HG02981 (cell line): ENCODE measurements around the gene LMBRD1.
"Not testable (repeated sequence)": the region's sequence is repeated elsewhere in the genome, so short reads cannot be mapped to it uniquely, and the experiment has no call there.

Experiments
- ATAC-seq: cut with Tn5 transposase; IDR thresholded peaks from one replicate; pipeline ENCODE4 v1.9.1; 2021; ENCODE audit warnings: mild to moderate bottlenecking, moderate library complexity; ENCODE audit not compliant: unreplicated experiment

Gene LMBRD1

DNA sequence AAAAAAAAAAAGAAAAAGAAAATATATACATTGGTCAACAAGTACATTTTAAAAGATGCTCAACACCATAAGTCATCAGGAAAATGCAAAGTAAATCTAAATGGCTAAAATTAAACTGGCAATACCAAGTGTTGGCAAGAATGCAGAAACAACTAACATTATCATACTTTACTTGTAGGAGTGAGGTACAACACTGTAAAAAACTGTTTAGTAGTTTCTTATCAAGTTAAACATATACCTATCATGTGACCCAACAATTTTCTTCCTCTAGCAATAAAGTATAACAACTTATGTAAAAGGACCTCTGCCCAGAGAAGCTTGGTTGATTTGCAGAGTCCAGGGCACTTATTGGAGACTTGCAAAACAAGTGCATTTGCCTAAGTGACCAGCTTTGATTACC, 40.4 kb downstream of the LMBRD1 start:
- ATAC-seq, result no peak

DNA sequence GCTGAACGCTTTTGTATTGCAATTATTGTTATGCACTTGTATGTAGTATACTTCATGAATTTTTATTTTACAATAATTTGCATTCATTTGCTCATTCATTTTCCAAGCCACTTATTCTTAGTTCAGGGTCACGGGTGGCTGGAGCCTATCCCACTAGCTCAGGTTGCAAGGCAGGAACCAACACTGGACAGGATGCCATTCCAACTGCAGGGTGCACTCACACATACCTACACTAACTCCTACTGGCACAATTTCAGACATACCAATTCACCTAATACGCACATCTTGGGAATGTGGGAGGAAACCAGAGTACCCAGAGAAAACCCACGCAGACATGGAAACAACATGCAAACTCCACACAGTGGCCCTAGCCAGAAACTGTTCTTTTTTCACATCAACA, 61.8 kb downstream of the LMBRD1 start:
- no peak for ATAC-seq

GRCh38 chr6:69732640-69733039, 64.2 kb downstream of the LMBRD1 start:
- ATAC-seq, result peak; percentile 60

GRCh38 chr6:69732045-69732444, 64.8 kb downstream of the LMBRD1 start:
- ATAC-seq, result no peak

DNA sequence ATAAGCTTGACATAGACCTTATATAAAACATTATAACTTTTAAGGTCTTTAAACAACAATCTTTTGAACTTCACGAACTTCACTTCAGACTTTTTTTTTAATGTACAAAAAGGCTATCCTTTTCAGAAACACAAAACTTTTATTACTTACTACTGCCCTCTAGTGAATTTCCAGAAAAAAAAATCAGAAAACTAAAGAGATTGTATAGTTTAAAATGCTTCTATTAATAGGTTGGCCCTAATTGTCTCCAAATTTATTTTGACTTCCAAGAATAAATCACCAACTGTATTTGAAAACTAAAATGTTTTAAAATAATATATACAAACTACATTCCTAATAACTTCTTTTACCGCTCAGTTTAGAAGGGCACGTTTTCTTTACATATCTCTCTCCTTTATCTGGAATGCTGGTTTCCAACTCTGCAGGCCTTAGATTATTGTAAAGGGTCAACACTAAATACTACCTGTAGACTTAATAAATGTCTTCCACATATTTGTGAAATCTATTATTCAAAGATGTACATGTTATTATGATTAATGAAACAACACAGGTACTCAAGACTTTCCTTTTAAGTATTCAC, 66.8 kb downstream of the LMBRD1 start:
- ATAC-seq, result no peak

DNA sequence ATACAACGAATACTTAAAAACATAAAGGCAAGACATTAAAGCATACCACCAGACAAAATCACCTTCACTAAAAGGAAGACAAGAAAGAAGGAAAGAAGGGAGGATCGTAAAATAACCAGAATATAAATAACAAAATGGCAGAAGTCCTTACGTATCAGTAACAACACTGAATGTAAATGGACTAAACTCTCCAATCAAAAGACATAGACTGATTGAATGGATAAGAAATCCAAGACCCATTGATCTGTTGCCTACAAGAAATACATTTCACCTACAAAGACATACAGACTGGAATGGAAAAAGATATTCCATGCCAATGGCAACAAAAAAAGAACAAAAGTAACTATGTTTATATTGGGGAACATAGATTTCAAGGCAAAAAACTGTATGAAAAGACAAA, 74.1 kb downstream of the LMBRD1 start:
- ATAC-seq, result no peak

- peak; percentile 88 for ATAC-seq
Measured at GRCh38 chr6:69719602-69720193, 77.1 kb downstream of the LMBRD1 start.

- ATAC-seq, result no peak
Measured at GRCh38 chr6:69706724-69707123, 90.1 kb downstream of the LMBRD1 start.

GRCh38 chr6:69705954-69706353, 90.9 kb downstream of the LMBRD1 start:
- no peak for ATAC-seq

DNA sequence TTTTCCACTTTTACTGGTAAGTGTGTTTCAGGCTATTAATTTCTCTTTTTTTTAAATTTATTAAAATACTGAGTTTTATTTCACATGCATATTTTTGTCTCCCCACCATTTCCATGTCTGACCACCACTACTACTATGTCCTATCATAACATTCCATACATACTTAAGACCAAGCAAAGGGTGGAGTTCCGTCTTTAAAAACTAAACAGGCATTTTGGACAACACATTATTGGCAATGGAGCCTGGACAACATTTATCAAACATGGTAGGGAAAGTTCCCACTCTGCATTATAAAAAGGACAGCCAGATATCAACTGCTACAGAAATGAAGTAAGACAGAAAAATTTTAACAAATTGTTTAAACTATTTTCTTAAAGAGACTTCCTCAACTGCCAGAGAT, 91.9 kb downstream of the LMBRD1 start:
- no peak for ATAC-seq

- ATAC-seq, result no peak
Measured at GRCh38 chr6:69699655-69700054, 97.2 kb downstream of the LMBRD1 start.

GRCh38 chr6:69696273-69696672, 100.5 kb downstream of the LMBRD1 start:
- no peak for ATAC-seq

- no peak for ATAC-seq
Measured at GRCh38 chr6:69693762-69694161, 103.0 kb downstream of the LMBRD1 start.

DNA sequence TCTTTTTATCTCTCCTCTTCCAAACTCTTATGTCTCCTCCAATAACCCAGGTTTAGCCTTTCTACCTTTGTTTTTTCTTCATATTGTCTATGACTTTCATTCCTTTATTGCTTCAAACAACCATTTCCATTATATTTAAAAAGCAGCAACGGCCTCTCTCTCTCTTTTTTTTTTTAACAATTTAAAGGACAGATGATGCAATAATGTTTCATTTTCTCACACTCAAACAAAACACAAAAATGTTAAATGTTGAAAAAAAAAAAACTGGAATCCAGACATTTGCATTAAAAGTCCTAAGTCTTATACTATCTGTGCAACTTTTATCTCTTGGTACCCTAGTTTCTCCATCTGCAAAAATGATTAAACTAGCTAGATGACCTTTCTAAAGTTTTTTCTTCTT, 105.8 kb downstream of the LMBRD1 start:
- no peak for ATAC-seq

- no peak for ATAC-seq
Measured at GRCh38 chr6:69680302-69680701, 116.5 kb downstream of the LMBRD1 start.

DNA sequence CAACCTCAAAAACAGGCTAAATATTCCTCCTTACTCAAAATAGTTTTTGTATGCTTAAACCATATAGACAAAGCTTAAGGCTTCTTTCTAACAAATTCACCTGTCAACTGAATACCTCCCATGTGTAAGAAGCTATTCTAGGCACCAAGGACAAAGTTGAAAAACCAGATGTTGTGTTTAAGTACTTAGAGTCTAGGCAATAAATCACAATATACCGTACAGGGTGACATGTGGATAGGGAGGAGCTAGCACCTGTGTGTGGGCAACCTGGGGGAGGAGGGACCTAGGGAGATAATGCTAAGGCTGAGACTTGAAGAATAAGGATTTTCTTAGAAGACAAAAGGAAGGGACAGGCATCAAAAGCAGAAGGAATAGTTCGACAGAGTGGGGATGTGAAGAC, 123.5 kb downstream of the LMBRD1 start:
- no peak for ATAC-seq

DNA sequence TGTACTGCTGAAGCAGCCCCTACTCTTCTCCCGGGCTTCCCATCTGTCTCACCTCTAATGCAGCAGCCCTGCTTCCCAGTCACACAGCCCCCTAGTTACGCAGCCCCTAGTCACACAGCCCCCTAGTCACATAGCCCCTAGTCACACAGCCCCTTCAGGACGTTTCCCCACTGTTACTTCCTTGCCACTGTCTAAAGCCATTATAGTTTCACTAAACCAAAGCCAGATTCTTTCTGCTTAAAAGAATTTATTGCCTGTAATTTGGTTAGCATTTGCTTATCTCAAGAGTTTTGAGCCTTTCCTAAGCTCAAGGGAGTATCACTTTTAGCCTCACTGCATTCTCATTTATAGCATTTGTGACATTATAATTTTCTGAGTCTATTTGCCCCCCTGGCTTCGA, 127.9 kb downstream of the LMBRD1 start:
- ATAC-seq, result no peak

DNA sequence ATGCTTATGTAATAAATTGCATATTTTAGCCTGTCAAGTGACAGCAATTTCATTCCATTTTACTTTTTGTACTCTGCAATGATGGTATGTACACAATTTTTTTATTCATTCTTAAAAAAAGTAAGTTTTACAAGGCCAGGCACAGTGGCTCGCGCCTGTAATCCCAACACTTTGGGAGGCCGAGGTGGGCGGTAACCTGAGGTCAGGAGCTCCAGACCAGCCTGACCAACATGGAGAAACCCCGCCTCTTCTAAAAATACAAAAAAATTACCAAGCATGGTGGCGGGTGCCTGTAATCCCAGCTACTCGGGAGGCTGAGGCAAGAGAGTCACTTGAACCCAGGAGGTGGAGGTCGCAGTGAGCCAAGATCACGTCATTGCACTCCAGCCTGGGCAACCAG, 130.0 kb downstream of the LMBRD1 start:
- not testable (repeated sequence) for ATAC-seq

GRCh38 chr6:69665437-69665836, 131.4 kb downstream of the LMBRD1 start:
- no peak for ATAC-seq

DNA sequence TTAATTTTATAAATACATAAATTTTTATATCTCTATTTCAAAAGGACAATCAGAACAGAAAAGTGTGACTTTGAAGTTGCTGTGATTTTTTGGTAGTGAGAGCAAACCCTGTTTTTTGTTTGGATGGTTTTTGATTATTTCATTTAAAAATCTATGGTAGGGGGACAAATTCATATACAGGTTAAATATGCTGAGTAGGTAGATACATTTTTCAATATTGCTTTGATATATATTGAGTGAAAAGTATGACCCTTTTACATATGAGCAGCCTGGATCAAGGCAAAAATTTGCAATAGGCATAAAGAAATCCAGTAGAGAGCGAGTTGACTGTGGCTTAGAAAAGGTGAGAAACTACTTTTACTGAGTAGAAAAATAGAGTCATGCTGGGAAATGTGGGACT, 132.3 kb downstream of the LMBRD1 start:
- ATAC-seq, result no peak

- no peak for ATAC-seq
Measured at GRCh38 chr6:69663215-69663614, 133.6 kb downstream of the LMBRD1 start.

DNA sequence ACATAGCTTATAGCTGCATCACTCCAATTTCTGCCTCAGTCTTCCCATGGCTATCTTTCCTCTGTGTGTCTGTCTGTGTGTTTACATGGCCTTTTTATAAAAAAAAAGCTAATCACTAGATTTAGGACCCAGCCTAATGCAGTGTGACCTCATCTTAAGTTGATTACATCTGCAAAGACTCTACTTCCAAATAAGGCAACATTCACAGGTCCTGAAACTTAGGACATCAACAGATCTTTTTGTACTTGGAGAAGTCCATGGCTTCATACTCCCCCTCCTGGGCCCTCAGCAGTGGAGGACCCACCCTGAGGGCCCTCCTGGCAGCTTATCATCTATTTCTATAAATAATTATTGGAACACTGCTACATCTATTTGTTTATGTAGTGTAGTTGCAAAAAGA, 146.1 kb downstream of the LMBRD1 start:
- no peak for ATAC-seq

DNA sequence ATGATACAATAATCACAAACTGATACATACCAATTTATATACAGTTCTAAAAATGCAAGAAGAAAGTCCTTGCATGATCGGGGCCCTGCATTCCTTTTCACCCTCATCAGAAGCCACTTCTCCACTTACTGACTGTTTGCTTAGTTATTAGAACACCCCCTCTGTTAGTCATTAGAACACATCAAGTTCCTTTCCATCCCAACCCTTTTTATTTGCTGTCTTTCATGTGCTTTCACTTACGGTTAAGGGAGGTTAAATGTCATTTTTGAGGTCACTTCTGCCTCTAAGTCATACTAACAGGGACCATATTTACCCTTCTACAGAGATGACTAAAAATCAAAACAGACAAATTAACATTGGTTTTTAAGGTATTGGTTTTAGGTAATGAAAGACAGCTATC, 149.1 kb downstream of the LMBRD1 start:
- ATAC-seq, result no peak
